H1 (cell line): ENCODE results near the gene VSTM4. TPM values are rescaled to one million over a fixed set of nuclear protein-coding genes. Genes with fewer than 3 reads are reported as not detected.

Experiments used
- HDAC2 ChIP-seq, 2 experiments: fragments of 300-600 bp in 1 of 2; sonication (generic) in 1 of 2; IDR thresholded peaks; 2 replicates each; pipeline ENCODE4 v1.6.1; 2011 to 2012; ENCODE audit warnings: low read depth in 2 of 2, low read length in 2 of 2, mild to moderate bottlenecking in 2 of 2, moderate library complexity in 2 of 2, borderline replicate concordance in 1 of 2, inconsistent platforms in 1 of 2
- NRF1 ChIP-seq: IDR thresholded peaks from 2 replicates; pipeline ENCODE4 v1.6.1; 2011; ENCODE audit warnings: mild to moderate bottlenecking, low read depth, low read length, improper control_type of control experiment
- POU5F1 ChIP-seq: IDR thresholded peaks from 2 replicates; pipeline ENCODE4 v1.6.1; 2011; ENCODE audit warnings: low read depth, mild to moderate bottlenecking, low read length, moderate library complexity
- RBBP5 ChIP-seq: IDR thresholded peaks from 2 replicates; pipeline ENCODE4 v1.7.1; 2012; ENCODE audit warnings: low read depth, mild to moderate bottlenecking, inconsistent platforms, low read length, moderate library complexity, borderline replicate concordance
- RFX5 ChIP-seq: IDR thresholded peaks from 2 replicates; pipeline ENCODE4 v1.6.1; 2011; ENCODE audit warnings: low read depth, low read length, improper control_type of control experiment, borderline replicate concordance
- TAF7 ChIP-seq: optimal IDR thresholded peaks from 2 replicates; pipeline ENCODE3; 2011; ENCODE audit warnings: low read depth, mild to moderate bottlenecking, inconsistent platforms, low read length, moderate library complexity, borderline replicate concordance
- polyA plus RNA-seq, 7 experiments: library from polyadenylated mRNA; depleted of rRNA in 3 of 7; stranded (reverse) in 5 of 7; unstranded in 2 of 7; fragments of >200 nt in 5 of 7; fragments of 200-250 nt in 2 of 7; gene quantifications; 1 replicate in 5 of 7; 2 replicates in 1 of 7; 4 replicates in 1 of 7; pipeline versions ENCODE4 v1.2.1 to v1.2.3, GENCODE V29; 2011 to 2013; ENCODE audit warnings: missing spikeins in 2 of 7, mixed read lengths in 2 of 7
- total RNA-seq: library from RNA; stranded (reverse); fragmentation: NEBNext Ultra II Directional; extraction: Animal tissue kit (Norgen Biotek cat#: 25700); gene quantifications from 2 replicates; pipeline ENCODE4 v1.2.1, GENCODE V29; 2021

The VSTM4 gene
- total and polyA plus RNA-seq, 2 of the 8 experiments (the other 6 are each of a cell fraction or from before 2014, with no cell fraction given) = 0.48 to 0.73 TPM

DNA sequence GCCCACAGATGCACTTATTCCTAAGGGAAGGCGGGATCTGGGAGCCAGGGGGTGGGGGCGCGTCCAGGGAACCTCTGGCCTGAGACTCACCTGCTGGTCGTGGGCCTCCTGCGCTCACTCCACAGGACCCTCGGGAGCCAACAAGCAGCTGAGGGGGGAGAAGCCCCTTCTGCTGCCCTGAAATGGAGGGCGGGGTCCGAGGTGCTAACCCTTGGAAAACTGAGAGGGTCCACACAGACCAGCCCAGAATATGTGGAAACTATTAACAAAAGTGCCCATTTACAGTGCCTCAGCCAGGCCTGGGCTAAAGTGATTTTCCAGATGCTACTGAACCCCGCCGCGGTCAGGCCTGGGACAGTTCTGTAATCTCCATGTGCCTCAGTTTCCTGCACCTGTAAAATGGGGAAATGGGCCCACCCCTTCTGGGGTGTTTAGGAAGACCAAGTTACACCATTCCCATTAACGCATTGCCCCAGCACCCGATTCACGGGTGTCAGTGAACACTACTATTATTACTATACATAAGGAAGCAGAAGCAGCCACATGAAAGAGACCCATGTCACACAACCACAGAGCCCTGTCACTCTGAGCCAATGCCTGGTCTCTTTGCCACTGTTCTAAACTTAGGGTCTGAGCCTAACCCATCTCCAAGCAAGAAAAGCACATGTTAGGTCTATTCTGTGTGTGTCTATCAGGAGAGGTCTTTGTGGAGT lies 630 bp upstream of the VSTM4 start (continued):
- TF ChIP-seq HDAC2 (IDR thresholded peaks at IDR 0.05; ENCODE audit: borderline replicate concordance in 1 of 2, low read depth in 2 of 2, low read length in 2 of 2) = no peak
- no peak for TF ChIP-seq RFX5
- no peak for TF ChIP-seq POU5F1
- TF ChIP-seq NRF1 = no peak
- no peak for TF ChIP-seq RBBP5
- no peak for TF ChIP-seq TAF7
